HG03095 (cell line): ENCODE measurements around the gene NDUFA8.

Experiments used
- ATAC-seq: cut with Tn5 transposase; IDR thresholded peaks from one replicate; pipeline ENCODE4 v1.9.1; 2021; ENCODE audit warnings: moderate library complexity; ENCODE audit not compliant: unreplicated experiment

Gene NDUFA8

DNA sequence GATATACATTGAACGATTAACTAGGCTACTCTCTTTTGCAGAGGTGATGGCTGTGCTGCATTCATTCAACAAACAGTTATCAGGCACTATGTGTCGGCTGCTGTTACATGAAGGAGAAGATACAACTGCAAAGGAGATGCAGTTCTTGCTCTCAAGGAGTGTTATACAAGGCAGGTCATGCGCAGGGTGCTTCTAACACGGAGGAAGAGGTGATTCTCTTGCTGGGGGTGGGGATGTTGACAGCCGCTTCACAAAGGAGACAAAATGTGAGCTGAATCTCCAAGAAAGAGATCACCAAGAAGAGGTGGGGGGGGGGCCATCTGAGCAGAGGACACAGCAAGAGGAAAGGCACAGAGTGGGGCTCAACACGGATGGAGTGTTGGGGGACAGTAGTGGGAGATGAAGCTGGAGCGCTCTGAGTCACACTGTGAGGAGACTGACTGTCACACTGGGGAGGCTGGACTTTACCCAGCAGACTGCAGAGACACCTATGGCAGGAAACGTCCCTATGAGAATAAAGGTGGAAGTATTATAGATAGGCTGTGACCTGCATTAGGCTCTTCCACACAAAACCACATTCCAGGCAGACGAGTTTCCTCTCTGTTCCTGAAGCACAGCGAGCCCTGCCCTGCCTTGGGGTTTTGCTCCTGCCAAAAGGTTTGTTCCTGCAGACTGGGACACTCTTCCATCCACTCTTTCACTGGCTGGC lies 20.9 kb downstream of the NDUFA8 start:
- ATAC-seq: no peak

DNA sequence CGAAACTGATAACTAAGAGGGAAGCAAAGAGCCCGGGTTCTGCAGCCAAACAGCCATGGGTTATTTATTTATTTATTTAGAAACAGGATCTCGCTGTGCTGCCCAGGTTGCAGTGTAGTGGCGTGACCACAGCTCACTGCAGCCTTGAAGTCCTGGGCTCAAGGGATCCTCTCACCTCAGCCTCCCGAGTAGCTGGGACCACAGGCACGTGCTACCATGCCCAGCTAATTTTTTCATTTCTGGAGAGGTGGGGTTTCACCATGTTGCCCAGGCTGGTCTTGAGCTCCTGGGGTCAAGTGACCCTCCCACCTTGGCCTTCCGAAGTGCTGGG lies 24.1 kb downstream of the NDUFA8 start:
- ATAC-seq: no peak

DNA sequence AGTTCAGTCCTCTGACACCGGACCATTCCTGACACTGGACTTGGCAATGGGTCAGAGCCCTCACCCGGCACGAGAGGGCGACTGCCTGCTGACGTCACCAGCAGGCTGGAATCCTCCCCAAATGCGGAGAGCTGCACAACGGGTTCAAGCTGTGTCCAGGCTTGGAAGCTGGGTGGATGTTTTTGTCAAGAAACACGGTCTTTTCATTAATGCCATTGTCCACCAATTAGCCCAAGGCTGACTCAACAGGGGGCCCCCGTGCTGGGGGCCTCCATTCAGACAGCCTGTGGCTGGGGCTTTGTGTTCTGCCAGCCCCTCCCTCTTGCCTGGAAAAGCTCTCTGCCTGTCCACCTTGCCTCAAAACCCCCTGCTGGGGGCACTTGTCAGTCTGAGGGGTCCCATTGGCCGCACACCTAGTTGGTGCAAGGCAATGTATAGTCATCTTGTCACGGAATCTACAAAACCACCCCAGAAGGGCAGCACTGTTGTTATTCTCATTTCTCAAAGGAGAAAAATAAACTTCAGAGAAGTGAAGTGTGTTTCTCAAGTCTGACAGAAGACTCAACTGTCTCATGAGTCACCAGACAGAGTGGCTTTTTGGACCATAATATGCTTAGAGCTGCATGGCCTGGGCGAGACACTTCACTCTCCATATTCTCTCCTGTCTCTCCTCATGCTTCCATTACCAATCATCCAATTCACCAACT lies 24.6 kb downstream of the NDUFA8 start:
- no peak for ATAC-seq

DNA sequence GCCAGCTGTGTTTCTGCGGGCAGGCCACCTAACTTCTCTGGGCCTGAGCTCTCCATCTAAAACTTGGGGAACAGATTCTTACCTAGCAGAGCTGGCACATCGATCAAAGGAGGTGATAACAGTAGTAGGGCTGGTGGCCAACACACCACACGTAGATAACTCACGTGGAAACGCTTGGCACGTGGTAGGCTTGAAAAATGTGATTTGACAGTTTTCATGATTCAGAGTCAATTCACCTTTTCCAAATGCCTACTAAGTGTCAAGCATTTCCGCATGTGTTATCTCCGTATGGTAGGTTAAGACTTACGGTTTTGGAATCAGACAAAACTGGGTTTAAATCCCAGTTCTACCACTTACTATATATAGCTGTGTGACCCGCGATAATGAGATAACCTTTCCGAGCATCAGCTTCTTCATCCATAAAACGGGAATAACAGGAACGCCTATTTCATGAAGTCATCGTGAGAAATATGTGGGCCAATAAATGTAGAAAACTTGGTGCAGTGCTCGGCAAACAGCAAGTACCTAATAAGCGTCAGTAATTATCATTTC lies 25.5 kb downstream of the NDUFA8 start:
- ATAC-seq: no peak

DNA sequence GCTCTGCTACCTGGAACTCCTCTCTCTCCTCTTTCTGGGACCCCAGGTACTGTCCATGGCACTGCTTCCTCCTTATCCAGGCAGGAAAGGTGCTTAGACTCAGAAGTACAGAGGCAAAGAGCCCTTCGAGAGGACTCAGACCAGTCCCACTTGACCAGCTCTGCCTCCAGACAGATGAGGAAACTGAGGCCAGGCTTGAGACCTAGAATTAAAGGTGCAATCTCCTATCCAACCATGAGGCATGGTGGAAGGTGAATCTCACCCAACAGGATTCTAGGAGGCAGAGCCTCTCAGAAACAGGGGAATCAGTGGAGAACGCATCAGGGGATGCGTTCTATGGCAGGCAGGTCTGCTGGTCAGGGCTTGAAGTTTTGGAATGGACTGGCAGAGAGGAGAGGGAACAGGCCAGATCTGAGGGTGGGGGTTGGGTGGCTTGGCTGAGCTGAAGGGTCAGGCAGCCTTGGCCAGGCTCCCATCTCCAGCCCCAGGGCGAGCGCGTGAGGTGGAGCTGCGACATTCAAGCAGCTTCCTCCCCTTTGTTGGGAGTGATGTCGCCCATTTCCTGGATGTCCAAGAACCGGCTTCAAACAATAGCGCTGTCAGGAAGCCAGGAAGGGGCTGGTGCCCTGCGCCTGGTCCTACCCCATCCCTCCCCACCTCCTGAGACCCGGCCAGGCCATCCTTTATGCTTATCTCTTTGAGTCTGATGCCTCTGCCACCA lies 26.2 kb downstream of the NDUFA8 start:
- ATAC-seq: no peak

DNA sequence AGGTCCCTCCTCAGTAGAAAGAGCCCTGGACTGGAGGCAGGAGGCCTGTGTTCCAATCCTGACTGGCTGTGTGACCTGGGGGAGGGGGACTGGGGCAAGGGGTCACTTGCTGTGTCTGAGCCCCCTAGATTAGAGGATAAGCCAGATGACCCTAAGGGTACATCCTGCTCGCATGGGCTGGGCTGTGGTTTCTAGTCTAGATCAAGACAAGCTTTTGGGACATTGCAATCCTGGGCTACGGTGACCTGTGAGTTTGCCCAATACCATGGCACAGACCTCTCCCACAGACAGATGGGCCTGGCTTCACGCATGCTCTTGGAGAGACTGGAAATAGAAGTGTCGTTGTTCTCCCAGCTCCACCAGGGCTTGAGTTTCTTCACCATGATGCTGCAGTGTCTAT lies 27.0 kb downstream of the NDUFA8 start:
- ATAC-seq: no peak

DNA sequence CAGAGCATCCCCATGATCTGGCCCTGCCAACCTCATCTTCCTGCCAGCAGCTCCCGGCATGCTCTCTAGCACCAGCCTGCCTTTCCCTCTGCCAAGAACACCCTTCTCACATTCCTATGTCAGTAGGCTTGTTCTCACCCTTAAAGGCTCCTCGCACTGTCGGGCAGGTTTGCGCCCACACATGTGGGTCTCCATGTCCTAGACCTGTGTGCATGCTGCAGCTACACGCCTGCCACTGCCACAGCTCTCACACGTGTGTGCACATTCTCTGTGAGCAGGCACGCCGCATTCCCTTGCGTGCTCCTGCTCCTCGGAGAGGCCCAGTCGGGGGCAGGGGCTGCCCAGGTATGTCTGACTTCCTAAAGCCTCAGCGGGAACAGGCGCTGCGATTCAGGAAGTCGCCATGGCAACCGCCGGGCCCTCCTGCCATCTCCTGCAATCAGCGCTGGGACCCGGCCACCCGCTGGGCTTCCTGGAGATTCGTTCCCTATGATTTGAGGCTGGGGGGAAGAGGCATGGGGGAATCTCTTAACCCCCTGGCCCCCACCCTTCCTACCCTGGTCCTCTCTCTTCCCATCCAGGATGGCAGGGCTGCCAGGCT lies 28.1 kb downstream of the NDUFA8 start:
- ATAC-seq: no peak

DNA sequence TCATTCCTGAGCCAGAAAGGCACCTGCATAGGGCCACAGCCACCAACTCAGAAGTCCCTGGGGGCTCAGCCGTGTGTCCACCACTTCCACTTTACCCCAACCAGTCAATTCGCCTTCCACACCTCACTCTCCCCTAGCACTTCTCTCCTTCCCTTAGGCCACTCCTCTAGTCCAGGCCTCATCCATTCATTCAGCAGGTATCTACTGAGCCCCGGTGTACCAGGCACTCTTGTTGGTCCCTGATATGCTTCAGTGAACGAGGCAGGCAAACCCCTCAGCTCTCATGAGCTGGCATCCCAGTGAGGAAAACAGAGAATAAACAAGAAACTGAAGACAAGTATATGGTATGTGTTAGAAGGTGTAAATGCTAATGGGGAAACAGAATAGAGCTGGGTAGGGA lies 28.7 kb downstream of the NDUFA8 start:
- no peak for ATAC-seq

DNA sequence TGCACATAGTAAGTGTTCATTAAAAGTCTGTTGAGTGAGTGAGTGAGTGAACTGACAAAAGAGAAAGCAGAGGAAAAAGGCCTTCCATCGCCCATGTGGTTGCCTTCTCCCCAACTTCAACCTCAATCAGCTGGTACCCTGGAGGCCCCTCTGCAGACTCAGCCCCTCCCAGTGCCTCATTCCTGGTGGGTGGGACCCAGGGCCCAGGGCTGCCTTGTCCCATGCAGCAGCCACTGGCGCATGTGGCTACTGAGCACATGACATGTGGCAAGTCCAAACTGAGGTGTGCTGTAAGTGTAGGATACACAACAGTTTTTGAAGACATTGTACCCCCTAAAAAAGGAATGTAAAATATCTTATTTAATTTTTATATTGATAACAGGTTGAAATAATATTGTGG lies 29.6 kb downstream of the NDUFA8 start:
- ATAC-seq: no peak

DNA sequence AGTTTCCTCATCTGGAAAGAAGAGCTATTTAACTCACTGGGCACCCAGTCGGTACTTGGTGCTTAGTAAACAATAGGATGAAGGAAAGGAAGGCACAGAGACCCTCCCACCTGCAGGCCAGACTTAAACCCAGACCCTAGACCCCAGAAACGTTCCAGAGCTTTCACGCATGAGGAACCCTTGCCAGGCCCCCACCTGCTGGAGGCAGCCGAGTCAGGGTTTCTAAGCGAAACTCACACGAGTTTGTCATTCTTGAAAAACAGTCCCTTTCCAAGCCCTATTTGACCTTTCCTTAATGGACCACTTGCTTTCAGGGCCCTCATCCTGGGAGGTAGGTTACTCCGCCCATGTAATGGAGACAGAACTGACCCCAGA lies 30.6 kb downstream of the NDUFA8 start:
- no peak for ATAC-seq

DNA sequence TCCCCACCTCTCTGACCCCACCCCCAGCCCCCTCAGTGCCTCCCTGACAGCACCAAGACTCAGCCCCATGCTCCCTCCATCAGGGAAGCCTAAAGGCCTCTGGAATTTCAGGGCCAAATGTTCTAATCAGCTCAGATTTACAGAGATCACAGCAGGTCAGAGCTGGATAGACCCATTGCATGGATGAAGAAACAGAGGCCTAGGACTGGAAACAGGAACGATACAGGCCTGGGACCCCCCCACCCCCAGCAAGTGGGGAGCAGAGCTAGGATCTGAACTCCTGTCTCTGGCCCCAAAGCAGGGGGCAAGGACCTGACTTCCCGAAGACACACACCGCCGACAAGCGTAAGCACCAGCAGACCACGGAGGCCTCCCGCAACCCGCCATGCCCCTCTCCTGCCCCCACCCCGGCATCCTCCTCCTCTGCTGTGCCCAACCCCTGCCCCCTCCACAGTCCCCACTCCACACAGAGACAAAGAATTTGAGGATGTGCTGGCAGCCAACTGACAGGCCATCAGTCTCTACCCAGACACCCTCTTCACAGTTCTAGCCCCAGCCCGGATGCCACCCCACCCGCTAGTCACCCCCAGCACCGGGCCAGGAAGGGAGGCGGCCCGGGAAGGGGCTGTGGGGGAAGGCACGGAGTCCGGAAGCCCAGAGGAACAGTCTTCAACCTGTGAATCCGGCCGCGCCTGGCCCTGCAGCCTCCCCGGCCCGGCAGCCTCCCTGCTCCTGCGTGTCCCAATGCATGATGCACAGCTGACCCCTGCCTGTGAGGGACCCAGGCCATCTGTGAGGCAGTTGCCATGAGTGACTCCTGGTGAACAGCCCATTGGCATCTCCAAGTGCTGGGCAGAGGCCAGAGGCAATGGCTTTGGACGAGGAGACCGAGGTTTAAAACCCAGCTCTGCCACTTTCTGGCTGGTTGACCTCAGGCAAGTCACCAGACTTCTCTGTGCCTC lies 31.3 kb downstream of the NDUFA8 start:
- no peak for ATAC-seq

DNA sequence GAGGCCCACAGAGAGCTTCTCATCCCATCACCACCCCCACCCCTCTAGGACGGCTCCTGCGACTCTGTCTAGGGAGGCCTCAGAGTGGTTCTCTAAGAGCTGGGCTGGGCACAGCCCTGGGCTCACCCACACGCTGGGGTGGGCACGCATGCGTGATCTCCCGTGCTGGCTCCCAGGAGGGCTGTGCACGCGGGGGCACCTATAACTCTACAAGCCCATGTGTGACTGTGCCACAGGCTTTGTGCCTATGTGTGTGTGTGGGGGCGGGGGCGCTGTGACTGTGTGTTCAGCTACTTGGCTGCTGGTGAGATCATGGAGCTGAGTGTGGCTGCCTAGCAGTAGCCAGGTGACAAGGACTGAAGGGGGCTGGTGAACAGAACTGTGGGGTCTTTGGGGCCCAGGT lies 32.2 kb downstream of the NDUFA8 start:
- no peak for ATAC-seq

DNA sequence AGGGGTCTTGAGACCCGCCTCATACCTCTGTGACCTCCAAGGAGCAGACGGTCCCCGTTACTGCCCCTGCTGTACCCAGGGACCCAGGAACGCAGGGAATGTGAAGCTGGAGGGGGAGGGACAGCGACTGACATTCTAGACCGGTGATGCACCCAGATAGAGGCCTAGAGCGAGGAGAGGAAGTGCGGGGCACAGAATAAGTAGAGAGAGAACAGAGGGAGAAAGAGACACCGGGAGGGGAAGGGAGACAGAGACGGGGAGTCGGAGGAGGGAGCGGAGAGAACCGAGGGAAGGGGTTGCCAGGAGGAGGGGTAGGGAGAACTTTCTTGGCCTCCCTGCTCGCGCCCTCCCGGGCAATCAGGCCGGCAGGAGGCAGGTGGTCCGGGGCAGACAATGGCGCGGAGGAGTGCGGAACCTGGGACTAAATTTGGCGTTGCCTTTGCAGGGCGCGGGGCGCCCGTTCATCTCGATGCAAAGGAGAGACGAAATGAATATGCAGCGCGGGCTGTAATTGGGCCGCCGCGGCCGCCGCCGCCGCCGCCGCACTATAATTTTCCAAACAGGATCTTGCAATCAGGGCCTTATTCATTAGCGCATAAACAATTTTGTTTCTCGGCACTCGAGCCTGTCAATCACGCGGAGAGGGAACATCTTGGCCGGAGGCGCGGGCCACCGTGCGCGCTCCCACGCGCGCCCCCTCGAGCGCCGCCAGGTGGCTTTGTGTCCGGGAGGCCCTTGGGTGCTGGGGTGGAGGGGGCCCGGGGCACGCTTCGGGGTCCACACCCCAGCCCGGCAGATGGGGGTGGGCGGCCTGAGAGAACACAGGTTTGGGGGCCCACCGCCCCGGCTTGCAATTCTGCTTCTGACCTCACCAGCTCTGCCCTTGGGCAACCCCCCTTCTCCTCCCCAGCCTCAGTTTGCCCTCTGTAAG lies 33.0 kb downstream of the NDUFA8 start:
- ATAC-seq: no peak

DNA sequence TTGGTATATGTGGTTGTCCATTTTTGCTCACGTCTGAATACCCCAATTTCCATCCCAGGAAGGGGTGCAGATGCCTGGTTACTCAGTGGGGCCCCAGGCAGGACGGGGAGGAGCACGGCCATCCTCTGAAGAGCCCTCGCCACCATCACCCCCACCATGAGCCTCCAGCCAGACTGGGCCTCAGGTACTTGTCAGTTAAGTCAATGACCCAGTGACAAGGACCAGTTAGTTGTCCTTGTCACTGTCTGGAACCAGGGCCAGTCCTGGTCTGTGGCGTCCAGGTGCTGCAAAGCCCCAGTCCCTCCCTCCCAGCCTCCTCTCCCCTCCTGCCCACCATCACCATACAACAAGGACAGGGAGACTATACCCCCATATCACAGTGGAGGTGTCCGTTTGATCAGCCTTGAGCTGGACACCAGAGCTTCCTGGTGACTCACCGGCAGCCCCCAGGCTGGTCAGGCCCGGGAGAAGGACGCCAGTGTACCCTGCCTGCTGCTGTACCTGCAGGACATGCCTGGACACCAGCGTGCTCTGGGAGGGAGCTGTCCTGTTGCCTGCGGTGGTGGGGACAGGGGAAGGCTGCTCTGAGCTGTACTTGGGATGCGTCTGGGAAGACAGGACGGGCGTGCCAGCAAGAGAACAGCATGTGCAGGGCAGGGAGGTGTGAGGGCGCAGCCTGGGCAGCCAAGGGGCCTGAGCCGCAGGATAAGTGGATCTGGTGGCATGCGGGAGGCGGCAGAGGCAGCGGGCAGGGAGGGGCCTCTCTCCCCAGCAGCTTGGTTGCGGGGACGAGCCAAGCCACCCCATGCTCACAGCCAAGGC lies 33.9 kb downstream of the NDUFA8 start:
- no peak for ATAC-seq

DNA sequence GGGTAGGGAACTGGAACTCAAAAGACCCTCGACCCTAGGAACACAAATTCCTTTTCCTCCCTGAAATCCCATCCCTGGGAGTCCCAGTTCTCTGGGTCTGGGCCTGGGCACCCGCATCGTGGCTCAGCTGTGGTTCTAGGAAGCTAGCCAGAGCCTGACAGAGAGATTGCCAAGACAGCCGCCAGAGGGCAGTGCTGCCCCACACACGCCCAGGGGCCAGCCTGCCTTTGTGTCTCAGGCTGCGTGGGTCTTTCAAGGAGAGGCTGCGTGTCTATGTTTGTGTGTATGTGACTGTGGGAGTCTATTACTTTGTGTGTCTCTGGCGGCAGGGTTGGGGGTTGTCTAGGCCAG lies 34.4 kb downstream of the NDUFA8 start:
- ATAC-seq: no peak

DNA sequence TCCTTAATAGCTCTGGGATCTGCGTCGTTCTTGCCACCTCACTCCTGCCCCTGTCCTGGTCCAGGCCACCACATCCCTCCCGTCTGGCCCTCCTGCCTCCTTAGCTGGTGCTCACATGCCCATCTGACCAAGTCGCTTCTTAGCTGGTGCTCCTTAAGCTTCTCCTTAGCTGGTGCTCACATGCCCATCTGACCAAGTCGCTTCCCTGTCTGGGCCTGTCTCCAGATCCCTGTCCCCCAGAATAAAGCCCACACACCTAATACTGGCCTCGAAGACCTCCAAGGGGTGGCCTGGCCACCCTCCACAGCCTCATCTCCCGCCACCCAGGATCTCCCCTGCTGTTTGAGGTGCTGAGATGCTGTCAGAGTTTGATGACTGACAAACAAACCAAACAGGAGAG lies 35.1 kb downstream of the NDUFA8 start:
- ATAC-seq: no peak

DNA sequence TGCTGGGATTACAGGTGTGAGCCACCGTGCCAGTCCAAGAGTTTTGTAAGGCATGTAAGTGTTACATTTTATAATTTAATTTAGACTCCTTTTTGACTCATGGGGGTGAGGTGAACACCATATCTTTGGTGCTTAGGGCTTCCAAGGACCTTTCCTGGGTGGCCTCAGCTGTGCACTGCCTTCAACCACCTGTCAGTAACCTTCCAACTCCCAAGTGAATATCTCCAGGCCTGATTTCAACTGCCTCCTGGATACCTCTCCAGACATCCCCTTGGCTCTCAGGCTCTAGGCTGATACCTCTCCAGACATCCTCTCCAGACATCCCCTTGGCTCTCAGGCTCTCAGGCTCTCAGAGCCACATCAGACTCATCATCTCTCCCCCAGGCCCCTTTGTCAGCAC lies 35.5 kb downstream of the NDUFA8 start:
- ATAC-seq: no peak

DNA sequence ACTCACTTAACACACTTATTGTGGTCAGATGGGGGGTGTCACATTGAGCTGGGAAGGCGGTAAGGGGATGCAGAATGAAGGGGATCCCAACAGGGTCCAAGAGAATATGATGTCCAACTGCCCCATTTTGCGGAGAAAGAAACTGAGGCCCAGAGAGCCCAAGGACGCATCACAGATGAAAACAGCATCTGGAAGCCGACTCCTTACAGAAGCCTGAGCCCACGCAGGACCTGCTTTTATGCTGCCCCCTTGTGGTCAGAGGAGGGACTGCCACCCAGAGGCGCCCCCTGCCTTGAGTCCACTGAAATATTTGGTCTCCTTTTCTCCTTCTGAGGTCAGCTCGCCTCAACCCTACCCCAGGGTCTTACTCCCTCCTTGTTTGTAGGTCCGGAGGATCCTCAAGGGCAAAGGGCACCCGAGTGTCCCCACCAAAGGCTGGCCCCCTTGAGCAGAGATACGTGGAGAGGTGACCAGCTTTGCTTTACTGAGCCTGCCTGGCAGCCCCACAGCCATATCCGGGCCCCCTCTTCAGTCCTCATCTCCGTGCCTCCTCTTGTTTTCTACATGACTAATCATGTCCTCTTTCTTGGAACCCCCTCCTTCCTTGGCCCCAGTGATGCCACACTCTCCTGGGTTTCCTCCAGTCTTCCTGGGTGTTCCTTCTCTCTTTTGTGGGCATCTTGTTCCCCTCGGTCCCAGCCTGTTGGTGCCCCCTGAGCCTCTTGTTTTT lies 36.5 kb downstream of the NDUFA8 start:
- ATAC-seq: peak; percentile 47
